CD4-positive, alpha-beta T cell (primary cell): ENCODE measurements around the gene DOCK4. TPM values are rescaled to one million over a fixed set of nuclear protein-coding genes. Genes with fewer than 3 reads are reported as not detected.

Experiments
- ATAC-seq: fragments of 200-7000 bp; cut with Tn5 transposase; one replicate; pipeline ENCODE4 v1.10.0; 2022; ENCODE audit warnings: mild to moderate bottlenecking; ENCODE audit not compliant: poor library complexity
- CTCF ChIA-PET: fragments of 350-600 bp; sonication (Branson Sonifier 250); formaldehyde crosslinking; loops from one replicate; lab custom pipeline; 2021; ENCODE audit warnings: antibody characterized with exemption, inconsistent platforms; lab: Charles Lee
- POLR2A ChIA-PET: fragments of 350-600 bp; sonication (Branson Sonifier 250); formaldehyde crosslinking; loops from one replicate; lab custom pipeline; 2021; ENCODE audit warnings: antibody characterized with exemption, inconsistent platforms; lab: Charles Lee
- DNase-seq, 14 experiments: peaks; one replicate each; pipeline ENCODE4 v3.0.0-alpha.2; 2013 to 2020; ENCODE audit warnings: mixed read lengths in 2 of 14
- H3K27ac ChIP-seq, 2 donors: one replicate each; pipeline versions ENCODE4 v1.5.1 to v1.7.0; 2013; ENCODE audit warnings: low read length in 2 of 2, low read depth in 1 of 2, mild to moderate bottlenecking in 1 of 2
- H3K27me3 ChIP-seq, 2 experiments: 1 replicate in 1 of 2; 2 replicates in 1 of 2; pipeline versions ENCODE4 v1.6.1 to v1.7.0; 2013; ENCODE audit warnings: low read length in 2 of 2, control low read depth in 1 of 2, mild to moderate bottlenecking in 1 of 2, moderate library complexity in 1 of 2; ENCODE audit not compliant: insufficient read depth in 2 of 2, control insufficient read depth in 1 of 2
- H3K36me3 ChIP-seq: one replicate; pipeline ENCODE4 v1.6.1; 2013; ENCODE audit warnings: low read length, control low read depth; ENCODE audit not compliant: insufficient read depth
- H3K4me1 ChIP-seq: one replicate; pipeline ENCODE4 v1.6.1; 2013; ENCODE audit warnings: low read length, control low read depth; ENCODE audit not compliant: insufficient read depth
- H3K4me3 ChIP-seq: one replicate; pipeline ENCODE4 v1.5.1; 2013; ENCODE audit warnings: mild to moderate bottlenecking, low read length, moderate library complexity
- H3K9me3 ChIP-seq, 2 experiments: 1 replicate in 1 of 2; 2 replicates in 1 of 2; pipeline versions ENCODE4 v1.6.1 to v1.7.0; 2013; ENCODE audit warnings: low read length in 2 of 2, mild to moderate bottlenecking in 2 of 2, control low read depth in 1 of 2, moderate library complexity in 1 of 2; ENCODE audit not compliant: control insufficient read depth in 1 of 2, insufficient read depth in 1 of 2
- H3K27ac Mint-ChIP-seq: one replicate; pipeline ENCODE4 v1.8.0; 2020; ENCODE audit warnings: mixed read lengths
- H3K27me3 Mint-ChIP-seq: one replicate; pipeline ENCODE4 v1.8.0; 2021; ENCODE audit warnings: mixed read lengths
- H3K36me3 Mint-ChIP-seq: one replicate; pipeline ENCODE4 v1.8.0; 2021; ENCODE audit warnings: low read depth, mixed read lengths
- H3K4me1 Mint-ChIP-seq: one replicate; pipeline ENCODE4 v1.8.0; 2021; ENCODE audit warnings: low read depth, mixed read lengths
- H3K4me3 Mint-ChIP-seq: one replicate; pipeline ENCODE4 v1.8.0; 2020; ENCODE audit warnings: mild to moderate bottlenecking, mixed read lengths
- H3K9me3 Mint-ChIP-seq: one replicate; pipeline ENCODE4 v1.8.0; 2020; ENCODE audit warnings: mixed read lengths
- intact Hi-C, 2 experiments: fragments of 100-400 bp; cut with DNase I in 1 of 2; cut with micrococcal nuclease in 1 of 2; formaldehyde crosslinking; loops; one replicate each; pipeline versions ENCODE4 v1.15.1 to v1.9.0; 2023 to 2025; cut with DNase I, micrococcal nuclease
- total RNA-seq, 174 experiments: library from RNA in 2 of 174; stranded (reverse) in 2 of 174; gene quantifications; one replicate each; pipeline ENCODE4 v1.2.3 and lab custom pipeline; 2021 to 2026
- TF ChIP-seq, protein P1 (sequence below): fragments of 200-600 bp; IDR thresholded peaks from one replicate; pipeline ENCODE4 v1.8.0; 2022; ENCODE audit warnings: antibody characterized with exemption, mild to moderate bottlenecking

DOCK4 gene
- total RNA-seq, 2 experiments from 2014 or later = 0.31 to 0.38 TPM

DNA sequence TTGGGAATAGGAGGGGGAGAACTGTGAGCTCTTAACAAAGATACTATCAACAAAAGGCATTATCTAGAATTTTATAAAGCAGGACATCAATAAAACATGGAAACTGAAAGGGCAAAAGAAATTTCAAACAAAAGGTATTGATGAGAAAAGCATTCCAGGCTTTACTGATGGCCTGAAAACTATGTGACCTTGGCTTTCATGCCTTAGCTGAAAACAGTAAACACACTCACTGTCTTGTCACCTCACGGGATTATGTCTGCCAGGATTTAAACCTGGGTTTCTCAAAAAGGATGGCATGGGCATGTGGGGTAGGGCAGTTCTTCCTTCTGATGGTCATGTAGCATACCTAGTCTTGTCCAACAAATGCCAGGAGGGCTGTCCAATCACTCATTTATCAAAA, 22.9 kb downstream of the DOCK4 start:
- no peak overlapping the region for H3K4me3 Mint-ChIP-seq

DNA sequence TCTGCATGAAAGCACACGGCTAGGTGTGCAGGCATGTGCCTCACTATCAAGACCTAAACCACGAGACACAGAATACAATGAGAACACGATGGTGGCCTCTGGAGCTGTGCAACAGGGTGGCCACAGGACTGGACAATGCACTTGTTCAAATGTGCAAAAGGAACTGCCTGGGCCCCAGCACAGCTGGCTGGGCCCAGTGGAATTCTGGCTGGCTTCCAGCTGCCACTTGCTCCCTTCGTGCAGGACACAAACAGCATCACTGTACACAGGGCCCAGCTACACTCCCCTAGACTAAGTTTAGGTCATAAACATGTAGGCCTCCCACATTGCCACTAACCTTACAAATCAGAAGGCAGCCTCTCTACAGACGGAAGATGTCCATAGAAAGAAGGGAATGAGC, 23.4 kb downstream of the DOCK4 start:
- CTCF ChIA-PET = no interaction called here
- Mint-ChIP-seq H3K4me1 (no peaks in the 10 kb centered on the region), H3K9me3 (no peaks in the 10 kb centered on the region), H3K27ac (no peak overlapping the region), H3K36me3 (no peaks in the 10 kb centered on the region), H3K4me3 (no peak overlapping the region), H3K27me3 (peaks cover 19% of the 10 kb centered on the region)
- H3K4me1 ChIP-seq = no peaks in the 10 kb centered on the region
- H3K9me3 ChIP-seq = no peaks in the 10 kb centered on the region
- TF ChIP-seq, protein P1, sequence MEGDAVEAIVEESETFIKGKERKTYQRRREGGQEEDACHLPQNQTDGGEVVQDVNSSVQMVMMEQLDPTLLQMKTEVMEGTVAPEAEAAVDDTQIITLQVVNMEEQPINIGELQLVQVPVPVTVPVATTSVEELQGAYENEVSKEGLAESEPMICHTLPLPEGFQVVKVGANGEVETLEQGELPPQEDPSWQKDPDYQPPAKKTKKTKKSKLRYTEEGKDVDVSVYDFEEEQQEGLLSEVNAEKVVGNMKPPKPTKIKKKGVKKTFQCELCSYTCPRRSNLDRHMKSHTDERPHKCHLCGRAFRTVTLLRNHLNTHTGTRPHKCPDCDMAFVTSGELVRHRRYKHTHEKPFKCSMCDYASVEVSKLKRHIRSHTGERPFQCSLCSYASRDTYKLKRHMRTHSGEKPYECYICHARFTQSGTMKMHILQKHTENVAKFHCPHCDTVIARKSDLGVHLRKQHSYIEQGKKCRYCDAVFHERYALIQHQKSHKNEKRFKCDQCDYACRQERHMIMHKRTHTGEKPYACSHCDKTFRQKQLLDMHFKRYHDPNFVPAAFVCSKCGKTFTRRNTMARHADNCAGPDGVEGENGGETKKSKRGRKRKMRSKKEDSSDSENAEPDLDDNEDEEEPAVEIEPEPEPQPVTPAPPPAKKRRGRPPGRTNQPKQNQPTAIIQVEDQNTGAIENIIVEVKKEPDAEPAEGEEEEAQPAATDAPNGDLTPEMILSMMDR = no peak
- no peak for ATAC-seq
- intact Hi-C loops = no loop called here
- peaks cover 0 to 5% of the 10 kb centered on the region in 2 experiments for H3K27me3 ChIP-seq
- H3K27ac ChIP-seq = no peak overlapping the region
- H3K4me3 ChIP-seq = no peak overlapping the region
- no peaks in the 10 kb centered on the region for H3K36me3 ChIP-seq
- DNase-seq = no peak
- POLR2A ChIA-PET = no interaction called here

More for the DNA sequence above, 22.9 kb downstream of the DOCK4 start:
- Histone ChIP-seq H3K4me3 (no peak overlapping the region), H3K27me3 (peaks cover 0 to 3% of the 10 kb centered on the region in 2 experiments), H3K27ac (no peak overlapping the region), H3K9me3 (no peaks in the 10 kb centered on the region), H3K4me1 (no peaks in the 10 kb centered on the region), H3K36me3 (no peaks in the 10 kb centered on the region)
- Mint-ChIP-seq H3K27ac (no peak overlapping the region), H3K9me3 (no peaks in the 10 kb centered on the region), H3K4me1 (no peaks in the 10 kb centered on the region), H3K27me3 (peaks cover 14% of the 10 kb centered on the region), H3K36me3 (no peaks in the 10 kb centered on the region)
- ChIA-PET POLR2A (no interaction called here), CTCF (no interaction called here)
- TF ChIP-seq, protein P1 = no peak
- DNase-seq (no peak), ATAC-seq (no peak)
- intact Hi-C loops = no loop called here

DNA sequence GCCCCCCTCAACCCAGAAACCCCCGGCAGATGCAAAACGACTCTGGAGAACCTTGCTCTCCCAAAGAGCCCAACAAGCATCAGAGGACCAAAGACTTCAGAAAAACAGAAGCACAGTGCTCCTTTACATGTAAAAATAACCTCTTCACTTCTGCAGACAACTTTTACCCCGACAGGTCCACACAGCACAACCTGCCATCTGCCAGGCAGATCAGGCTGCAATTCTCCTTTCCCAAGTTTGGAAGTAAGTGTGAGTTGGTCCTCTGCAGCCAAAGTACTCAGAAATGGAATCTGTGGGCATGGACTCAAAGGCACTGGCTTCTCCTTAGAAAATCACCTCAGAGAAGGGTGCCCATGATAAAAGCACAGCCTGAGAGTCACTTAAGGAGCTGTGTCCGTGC, 26.0 kb downstream of the DOCK4 start:
- Histone ChIP-seq H3K4me3 (no peak overlapping the region), H3K9me3 (no peaks in the 10 kb centered on the region), H3K36me3 (no peaks in the 10 kb centered on the region), H3K27ac (no peak overlapping the region), H3K27me3 (peaks cover 0 to 5% of the 10 kb centered on the region in 2 experiments), H3K4me1 (no peaks in the 10 kb centered on the region)
- no peak for DNase-seq
- peaks cover 34% of the 10 kb centered on the region for H3K27me3 Mint-ChIP-seq
- H3K4me3 Mint-ChIP-seq = no peak overlapping the region
- no peaks in the 10 kb centered on the region for H3K36me3 Mint-ChIP-seq
- no peak overlapping the region for H3K27ac Mint-ChIP-seq
- ATAC-seq = no peak
- no peaks in the 10 kb centered on the region for H3K4me1 Mint-ChIP-seq
- intact Hi-C loops = no loop called here
- no peaks in the 10 kb centered on the region for H3K9me3 Mint-ChIP-seq
- TF ChIP-seq, protein P1 = no peak
- POLR2A ChIA-PET = no interaction called here
- CTCF ChIA-PET = no interaction called here
